Neural crest cell (in vitro differentiated cells): ENCODE data around the gene PEMT. TPM values are rescaled to one million over a fixed set of nuclear protein-coding genes. Genes with fewer than 3 reads are reported as not detected.

Experiments
- DNase-seq: peaks from one replicate; pipeline ENCODE4 v3.0.0; 2021; ENCODE audit warnings: low read depth, mixed read lengths, low spot score
- H3K27ac Mint-ChIP-seq: one replicate; pipeline ENCODE4 v1.8.0; 2021; ENCODE audit warnings: mild to moderate bottlenecking, mixed read lengths; ENCODE audit not compliant: unreplicated experiment
- H3K27me3 Mint-ChIP-seq: 2 replicates; pipeline ENCODE4 v1.8.0; 2021; ENCODE audit warnings: low read depth, mild to moderate bottlenecking, mixed read lengths
- H3K36me3 Mint-ChIP-seq: 2 replicates; pipeline ENCODE4 v1.8.0; 2021; ENCODE audit warnings: low read depth, mild to moderate bottlenecking, mixed read lengths
- H3K4me1 Mint-ChIP-seq: 2 replicates; pipeline ENCODE4 v1.8.0; 2021; ENCODE audit warnings: mixed read lengths
- H3K4me3 Mint-ChIP-seq: one replicate; pipeline ENCODE4 v1.8.0; 2021; ENCODE audit warnings: mild to moderate bottlenecking, mixed read lengths
- H3K9me3 Mint-ChIP-seq: 2 replicates; pipeline ENCODE4 v1.8.0; 2021; ENCODE audit warnings: mixed read lengths
- CTCF ChIP-seq: fragments of 200-600 bp; sonication (generic); conservative IDR thresholded peaks from 2 replicates; pipeline ENCODE4 v1.5.0; 2021; ENCODE audit warnings: antibody characterized with exemption, mild to moderate bottlenecking
- total RNA-seq: library from RNA; stranded (reverse); gene quantifications from 2 replicates; pipeline ENCODE4 v1.2.1, GENCODE V29; 2021

Gene PEMT
- total RNA-seq, 1 donor from 2014 or later, result 43.0 TPM

DNA sequence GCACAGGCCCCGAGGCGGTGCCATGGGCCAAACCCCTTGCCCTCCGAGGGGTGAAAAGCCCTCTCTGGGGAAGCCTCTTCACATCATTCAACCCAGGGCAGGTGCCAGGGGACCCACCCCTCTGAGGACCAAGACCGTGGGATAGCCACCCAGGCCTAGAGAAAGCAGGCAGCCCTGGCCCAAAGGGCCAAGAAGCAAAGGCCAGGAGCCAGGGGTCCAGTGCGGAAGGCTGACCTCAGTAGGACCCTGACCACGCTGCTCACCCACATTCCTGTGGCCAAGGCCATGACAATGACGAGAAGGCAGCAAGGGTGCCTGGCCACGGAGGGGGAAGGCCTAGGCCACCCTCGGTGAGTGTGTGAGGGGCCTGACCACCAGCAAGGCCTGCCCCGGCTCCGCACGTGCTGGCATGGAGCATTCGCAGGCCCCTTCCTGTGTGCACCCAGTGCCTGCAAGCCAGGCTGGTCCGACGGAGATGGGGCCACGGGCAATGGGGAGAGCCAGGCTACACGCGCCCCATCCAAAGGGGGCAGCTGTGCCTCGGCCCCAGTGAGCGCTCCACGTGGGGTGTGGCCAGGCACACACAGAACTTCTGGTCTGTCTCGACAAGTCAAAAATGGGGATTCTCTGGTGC, 70.8 kb downstream of the PEMT start:
- Mint-ChIP-seq H3K9me3 (no peaks in the 10 kb centered on the region), H3K27me3 (no peaks in the 10 kb centered on the region)
- DNase-seq, result no peak

GRCh38 chr17:17519886-17520285, 71.6 kb downstream of the PEMT start:
- H3K9me3 Mint-ChIP-seq, result no peaks in the 10 kb centered on the region
- no peak for DNase-seq
- H3K27me3 Mint-ChIP-seq, result no peaks in the 10 kb centered on the region
- no peak for TF ChIP-seq CTCF
- no peaks in the 10 kb centered on the region for H3K36me3 Mint-ChIP-seq
- peaks cover 27% of the 10 kb centered on the region for H3K4me1 Mint-ChIP-seq
- H3K27ac Mint-ChIP-seq, result no peak overlapping the region
- no peak overlapping the region for H3K4me3 Mint-ChIP-seq

More for the DNA sequence above, 70.8 kb downstream of the PEMT start:
- H3K4me3 Mint-ChIP-seq, result no peak overlapping the region
- H3K27ac Mint-ChIP-seq, result no peak overlapping the region
- peaks cover 19% of the 10 kb centered on the region for H3K4me1 Mint-ChIP-seq
- TF ChIP-seq CTCF, result no peak
- H3K36me3 Mint-ChIP-seq, result no peaks in the 10 kb centered on the region

DNA sequence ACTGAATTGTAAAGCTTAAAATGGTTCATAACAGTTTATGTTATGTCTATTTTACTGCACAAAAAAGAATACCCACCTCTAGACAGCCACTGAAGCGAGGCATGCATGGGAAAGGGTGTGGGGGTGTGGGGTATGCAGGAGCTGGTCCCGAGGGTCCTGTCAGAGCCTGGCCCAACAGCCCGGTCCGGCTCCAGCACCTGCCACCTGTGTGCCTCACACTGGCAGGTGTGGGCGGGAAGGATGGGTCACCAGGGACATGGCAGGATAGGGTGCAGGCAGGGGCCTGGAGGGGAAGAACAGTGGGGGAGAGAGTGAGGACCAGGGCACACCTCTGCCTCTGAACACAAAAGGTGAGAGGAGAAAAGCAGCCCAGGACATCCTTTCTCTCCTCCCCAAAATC, 72.6 kb downstream of the PEMT start:
- H3K27me3 Mint-ChIP-seq, result no peaks in the 10 kb centered on the region
- H3K36me3 Mint-ChIP-seq, result no peaks in the 10 kb centered on the region
- H3K4me1 Mint-ChIP-seq, result peaks cover 30% of the 10 kb centered on the region
- H3K27ac Mint-ChIP-seq, result no peak overlapping the region
- no peak for DNase-seq
- TF ChIP-seq CTCF, result no peak
- H3K4me3 Mint-ChIP-seq, result no peak overlapping the region
- no peaks in the 10 kb centered on the region for H3K9me3 Mint-ChIP-seq

DNA sequence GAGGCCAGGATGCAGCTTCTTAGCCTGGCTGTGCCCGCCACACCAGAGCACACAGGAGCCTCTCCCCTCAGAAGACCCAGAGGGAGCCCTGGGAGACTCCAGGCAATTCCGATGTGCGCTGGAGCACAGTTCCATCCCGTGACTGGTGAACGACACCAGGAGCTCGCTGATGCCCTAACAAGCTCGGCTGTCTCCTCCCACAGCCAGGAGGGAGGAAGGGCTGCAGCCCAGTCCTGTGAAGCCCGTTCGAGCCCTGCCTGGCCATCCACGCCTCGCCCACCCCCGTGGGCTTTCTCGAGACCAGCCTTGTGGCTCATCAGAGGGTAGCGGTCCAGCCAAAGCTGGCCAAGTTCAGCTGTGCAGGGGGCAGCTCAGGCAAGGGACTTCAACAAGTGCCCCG, 73.5 kb downstream of the PEMT start:
- Mint-ChIP-seq H3K27me3 (no peaks in the 10 kb centered on the region), H3K27ac (no peak overlapping the region), H3K9me3 (no peaks in the 10 kb centered on the region), H3K36me3 (no peaks in the 10 kb centered on the region), H3K4me3 (no peak overlapping the region), H3K4me1 (peaks cover 30% of the 10 kb centered on the region)
- TF ChIP-seq CTCF, result no peak
- DNase-seq, result no peak

GRCh38 chr17:17516941-17517720, 74.4 kb downstream of the PEMT start:
- Mint-ChIP-seq H3K27ac (no peak overlapping the region), H3K4me1 (peaks cover 23% of the 10 kb centered on the region), H3K9me3 (no peaks in the 10 kb centered on the region), H3K27me3 (no peaks in the 10 kb centered on the region), H3K4me3 (no peak overlapping the region), H3K36me3 (no peaks in the 10 kb centered on the region)
- no peak for DNase-seq
- no peak for TF ChIP-seq CTCF
